Cerebellar nuclear complex (tissue), 1 donor: ENCODE results near the gene AIG1.
"Not testable (repeated sequence)": the region's sequence is repeated elsewhere in the genome, so short reads cannot be mapped to it uniquely, and the experiment has no call there.

Source experiments
- DNase-seq, 2 experiments: peaks; one replicate each; lab custom pipeline; 2025; lab: John Stamatoyannopoulos, UW

The AIG1 gene

DNA sequence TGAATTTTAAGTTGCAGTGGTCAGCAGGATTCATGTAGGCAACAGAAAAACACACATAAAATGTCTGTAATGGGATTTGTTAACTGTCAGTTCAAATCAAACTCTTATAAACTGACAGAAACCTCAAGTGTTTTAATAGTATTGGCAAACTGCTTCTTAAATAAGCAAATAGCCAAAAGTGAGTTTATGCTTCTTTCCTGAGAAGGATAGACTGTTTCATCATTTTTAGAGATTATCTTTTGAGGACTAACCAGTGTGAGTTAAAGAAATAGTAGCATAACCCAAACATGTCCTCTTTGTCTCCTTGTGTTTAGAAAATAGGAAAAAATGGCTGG lies 68.0 kb downstream of the AIG1 start:
- DNase-seq, result no peak

DNA sequence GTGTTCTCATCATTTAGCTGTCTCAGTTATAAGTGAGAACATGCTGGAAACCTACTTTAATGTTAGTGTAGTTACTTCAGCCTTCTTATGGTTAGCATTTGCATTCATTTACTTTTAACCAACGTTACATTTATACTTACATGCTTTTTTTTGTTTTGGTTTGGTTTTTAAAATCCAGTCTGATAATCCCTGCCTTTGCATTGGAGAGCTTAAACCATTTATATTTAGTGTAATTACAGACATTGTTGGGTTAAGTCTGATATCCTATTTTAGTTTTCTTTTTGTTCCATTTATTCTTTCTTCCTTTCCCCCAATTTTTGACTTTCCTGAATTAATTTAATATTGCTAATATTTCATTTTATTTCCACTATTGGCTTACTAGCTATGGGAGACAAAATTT lies 70.2 kb downstream of the AIG1 start:
- no peak for DNase-seq

DNA sequence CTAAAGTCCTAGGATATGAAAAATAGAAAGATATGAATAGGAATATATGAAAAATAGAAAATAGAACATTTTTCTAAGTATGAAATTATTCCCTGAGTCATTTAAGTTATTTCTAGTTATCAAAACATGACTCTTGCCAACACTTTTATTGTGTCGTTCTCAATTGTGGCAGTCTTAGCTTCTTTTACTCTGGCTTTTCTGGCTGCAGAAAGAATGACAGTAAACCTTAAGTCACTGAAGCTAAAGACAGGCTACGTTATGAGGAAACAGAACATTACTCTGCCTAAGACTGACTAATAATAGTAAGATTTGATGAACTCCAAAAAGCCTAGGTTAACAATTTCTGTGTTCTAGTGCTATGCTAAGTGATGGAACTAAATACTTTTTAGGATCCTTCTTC lies 74.6 kb downstream of the AIG1 start:
- DNase-seq, result no peak

DNA sequence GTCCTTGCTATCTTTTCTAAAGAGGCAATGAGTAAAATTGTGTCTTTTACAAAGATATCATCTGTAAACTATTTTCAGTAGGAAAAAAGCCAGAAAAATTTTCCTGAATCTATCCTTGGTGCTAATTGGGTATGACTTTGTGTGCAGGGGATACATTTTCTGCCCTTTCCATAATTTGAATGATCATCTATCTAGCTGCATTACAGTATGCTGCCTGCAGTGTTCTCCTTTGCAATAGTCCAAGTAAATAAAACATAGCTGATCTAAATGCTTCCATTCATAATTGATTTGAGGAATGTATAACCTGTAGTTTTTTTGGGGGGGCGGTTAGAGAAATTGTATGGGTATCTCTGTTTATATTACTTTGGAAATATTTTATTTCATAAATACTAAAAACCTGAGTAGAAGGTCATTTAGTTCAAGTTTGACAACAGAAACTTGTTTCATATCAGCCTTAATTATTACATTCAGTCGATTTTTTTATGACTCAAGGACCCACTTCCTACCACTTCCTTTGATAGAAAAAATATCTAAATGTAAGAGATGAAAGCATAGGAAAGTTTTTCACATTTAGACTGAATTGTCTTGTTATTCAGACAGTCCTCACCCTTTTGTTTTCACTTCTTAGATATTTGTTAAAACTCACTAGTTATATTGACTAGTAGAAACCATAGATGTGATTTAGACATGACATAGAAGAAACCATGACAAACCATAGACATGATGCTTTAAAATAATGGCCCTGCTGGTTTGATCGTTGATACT lies 75.3 kb downstream of the AIG1 start:
- no peak for DNase-seq

GRCh38 chr6:143136647-143137046 lies 76.0 kb downstream of the AIG1 start:
- peak; percentile 18 to 31 for DNase-seq

- DNase-seq, result no peak
These were observed 78.6 kb downstream of the AIG1 start for GRCh38 chr6:143139239-143139784.

DNA sequence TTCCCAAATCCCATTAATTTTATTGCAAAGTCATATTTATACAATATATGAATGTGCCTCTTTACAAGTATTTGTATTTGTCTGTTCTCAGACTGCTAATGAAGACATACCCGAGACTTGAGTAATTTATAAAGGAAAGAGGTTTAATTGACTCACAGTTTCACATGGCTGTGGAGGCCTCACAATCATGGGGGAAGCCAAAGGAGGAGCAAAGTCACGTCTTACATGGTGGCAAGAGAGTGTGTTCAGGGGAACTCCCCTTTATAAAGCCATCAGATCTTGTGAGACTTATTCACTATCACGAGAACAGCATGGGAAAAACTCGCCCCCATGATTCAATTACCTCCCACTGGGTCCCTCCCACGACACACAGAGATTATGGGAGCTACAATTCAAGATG lies 79.2 kb downstream of the AIG1 start:
- not testable (repeated sequence) for DNase-seq

DNA sequence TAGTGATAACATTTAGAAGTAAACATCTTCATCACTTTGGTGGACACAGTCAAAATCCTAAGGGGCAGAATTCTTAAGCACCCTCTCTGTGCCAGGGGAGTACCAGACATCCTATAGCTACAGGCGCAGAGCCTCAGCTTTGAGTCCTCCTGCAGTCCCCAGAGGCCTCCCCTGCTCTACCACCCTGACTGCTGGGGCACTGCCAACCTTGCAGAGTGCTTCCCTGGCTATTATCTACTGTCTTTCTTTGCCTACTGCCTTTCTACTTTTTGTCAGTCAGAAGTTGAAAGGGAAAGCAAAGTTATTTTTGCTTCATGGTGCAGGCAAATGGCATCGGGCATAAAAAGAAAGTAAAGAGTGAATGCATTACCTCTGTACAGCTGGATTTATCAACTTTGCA lies 80.1 kb downstream of the AIG1 start:
- no peak for DNase-seq

- DNase-seq, result no peak
These were observed 80.8 kb downstream of the AIG1 start for GRCh38 chr6:143141442-143141841.

DNA sequence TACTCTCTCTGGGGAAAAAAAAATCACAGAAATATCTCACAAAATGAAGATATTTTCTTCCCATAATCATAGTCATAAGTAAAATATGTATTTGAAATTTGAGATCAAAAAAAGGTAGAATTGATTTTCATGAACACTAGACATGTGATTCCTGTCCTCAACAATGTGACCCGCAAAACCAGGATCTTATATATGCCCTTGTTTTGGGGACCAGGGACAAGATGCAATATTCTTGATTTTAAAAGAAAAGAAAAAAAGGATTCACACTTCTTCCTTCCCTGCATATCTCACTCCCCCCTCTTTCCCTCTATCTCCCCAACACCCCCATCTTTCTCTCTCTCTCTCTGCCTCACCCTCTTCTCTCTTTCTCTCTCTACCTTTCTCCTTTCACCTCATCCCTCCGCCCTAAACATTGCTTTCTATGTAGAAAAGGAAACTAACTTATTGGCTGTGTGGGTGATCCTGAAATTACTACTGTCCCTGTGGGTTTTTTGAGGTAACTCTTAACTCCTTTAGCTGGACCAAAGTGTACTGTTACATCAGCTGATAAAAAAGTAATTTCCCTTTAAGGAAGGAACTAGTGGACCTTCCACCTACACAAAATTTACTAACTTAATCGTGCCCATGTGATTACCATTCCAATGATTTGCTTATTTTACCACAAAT lies 85.6 kb downstream of the AIG1 start:
- no peak for DNase-seq

GRCh38 chr6:143149771-143150170 lies 89.1 kb downstream of the AIG1 start:
- DNase-seq, result no peak

DNA sequence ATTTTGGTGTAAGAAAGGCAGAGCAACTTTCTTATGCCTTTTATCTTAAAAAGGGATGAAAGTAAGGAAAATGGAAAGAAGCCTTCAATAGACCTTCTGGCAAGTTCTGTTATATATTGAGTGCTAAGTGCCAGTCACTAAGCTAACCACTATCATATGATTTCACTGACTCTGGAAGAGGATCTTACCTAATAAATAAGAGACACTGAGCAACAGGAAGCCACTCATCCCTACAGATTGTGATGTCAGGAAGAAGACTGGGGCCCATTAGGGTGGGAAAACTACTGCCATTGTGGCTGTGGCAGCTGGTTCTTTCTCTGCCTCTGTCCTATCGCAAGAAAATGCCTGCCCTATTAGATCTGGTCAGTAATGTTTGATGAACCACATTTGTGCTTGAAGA lies 89.6 kb downstream of the AIG1 start:
- no peak for DNase-seq

DNA sequence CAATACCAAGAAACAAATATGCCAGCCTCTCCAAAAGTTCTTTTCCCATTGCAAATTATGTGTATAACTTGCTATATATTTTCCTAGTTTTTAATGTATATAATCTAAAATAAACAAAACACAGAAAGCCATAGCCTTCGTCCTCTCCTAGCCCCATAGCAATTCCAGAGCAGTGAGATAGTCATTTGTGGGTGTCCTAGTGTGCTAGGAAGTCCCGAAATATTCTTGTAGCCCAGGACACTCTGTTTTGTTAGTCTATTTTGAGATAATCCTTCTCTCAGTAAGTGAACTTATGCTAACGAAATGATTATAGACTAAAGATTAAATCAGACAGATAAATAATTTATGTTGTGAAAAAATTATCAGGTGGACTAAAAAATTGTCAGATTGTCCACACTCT lies 90.7 kb downstream of the AIG1 start:
- DNase-seq, result no peak

DNA sequence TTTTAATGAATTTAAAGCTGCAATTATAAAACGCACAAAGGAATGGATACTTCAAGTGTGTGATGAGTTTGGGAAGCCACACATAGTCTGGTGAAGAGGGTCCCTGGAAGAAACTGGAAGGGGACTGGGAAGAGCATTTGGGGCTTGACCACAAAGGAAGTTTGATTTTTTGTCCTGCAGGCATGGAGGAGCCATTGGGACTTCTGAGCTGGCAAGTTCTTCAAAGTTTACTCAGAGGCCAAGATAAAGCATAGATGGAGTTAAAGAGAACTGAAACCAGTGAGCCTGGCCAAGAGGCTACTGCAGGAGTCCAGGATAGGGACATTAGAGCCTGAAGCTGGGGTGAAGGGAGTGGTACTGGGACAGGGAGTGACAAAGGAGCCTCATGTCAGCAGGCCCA lies 95.0 kb downstream of the AIG1 start:
- DNase-seq, result no peak

DNA sequence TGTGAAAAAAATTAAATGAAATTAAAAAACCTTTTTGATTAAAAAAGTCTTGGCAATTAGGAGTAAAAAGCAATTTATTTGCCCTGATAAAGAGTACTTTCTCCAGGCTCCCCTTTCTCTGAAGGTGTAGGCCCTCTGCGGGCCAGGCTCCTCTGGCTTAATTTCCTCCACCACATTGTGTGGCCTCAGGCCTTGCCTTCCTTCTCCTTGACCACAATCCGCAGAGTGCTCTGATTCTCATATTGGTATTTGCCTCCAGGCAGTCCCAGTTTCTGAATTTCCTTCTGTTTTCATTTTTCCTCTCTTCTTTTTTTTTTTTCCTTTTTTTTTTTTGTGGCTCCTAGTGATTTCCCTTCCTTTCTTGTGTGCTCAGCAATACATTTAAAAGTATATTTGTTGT lies 96.4 kb downstream of the AIG1 start:
- DNase-seq, result no peak

DNA sequence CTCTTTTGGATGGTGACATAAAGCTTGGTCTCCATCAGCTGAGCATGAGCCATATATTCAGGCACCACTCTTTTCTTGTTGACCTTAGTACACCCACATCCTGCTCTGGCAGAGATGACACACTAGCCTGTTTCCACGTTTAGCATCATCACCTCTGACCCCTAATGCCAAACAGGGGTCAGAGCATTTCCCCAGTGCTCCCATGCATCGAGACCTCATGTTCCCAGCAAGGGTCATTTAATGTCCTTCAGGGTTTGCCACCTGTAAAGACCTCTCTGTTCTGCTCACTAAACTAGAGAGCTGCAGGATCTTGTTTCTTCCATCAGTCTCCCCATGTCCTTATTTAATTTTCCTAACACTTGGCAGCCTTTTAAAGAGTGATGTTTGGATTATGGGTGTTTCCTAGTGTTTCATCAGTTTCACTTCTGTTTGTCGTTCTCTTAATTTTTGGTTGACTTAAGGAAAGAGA lies 97.5 kb downstream of the AIG1 start:
- no peak for DNase-seq

DNA sequence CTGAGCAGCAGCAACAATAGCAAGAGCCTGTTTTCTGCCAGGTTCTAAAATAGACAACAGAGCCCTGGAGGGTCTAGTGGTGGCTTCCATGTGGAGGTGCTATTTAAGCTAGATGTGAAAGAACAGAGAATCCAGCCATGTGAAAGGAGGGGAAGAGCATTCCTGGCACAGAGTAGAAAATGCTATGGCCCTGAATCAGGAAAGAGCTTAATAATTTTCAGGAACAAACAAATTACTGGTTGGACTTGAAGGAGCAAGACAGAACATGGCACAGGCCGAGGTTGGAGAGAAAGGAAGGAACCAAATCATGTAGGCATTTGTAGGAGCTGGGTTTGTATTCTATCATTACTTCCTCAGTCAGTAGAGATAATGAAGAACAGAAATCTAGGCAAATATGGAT lies 98.3 kb downstream of the AIG1 start:
- no peak for DNase-seq

GRCh38 chr6:143160015-143160414 lies 99.3 kb downstream of the AIG1 start:
- no peak for DNase-seq

GRCh38 chr6:143160439-143161220 lies 99.9 kb downstream of the AIG1 start:
- peak; percentile 54 to 76 for DNase-seq

GRCh38 chr6:143163621-143164020 lies 102.9 kb downstream of the AIG1 start:
- no peak for DNase-seq

DNA sequence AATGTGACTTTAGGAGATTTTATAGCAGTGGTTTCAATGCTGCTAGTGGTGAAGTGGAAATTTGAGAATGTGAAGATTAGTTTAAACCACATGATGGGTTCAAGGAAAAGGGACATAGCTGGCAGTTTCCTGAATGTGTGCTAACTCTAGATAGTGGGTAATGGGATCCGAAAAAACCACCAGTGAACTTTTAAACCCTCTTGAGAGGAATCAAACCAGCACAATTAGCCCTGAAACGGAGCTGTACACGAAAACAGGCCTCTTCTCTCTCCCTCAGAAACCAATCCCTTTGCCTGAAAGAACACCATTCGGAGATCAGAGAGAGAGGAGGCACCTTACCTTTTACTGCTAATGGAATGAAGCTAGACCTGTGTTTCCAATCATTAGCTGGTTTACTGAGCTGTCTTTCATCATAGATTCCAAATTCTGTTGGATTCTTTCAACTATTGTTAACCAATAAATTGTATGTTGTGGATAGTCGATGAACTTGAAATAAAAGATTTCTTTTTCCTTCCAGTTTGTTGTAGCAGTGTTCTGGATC lies 103.9 kb downstream of the AIG1 start:
- DNase-seq, result no peak

- no peak for DNase-seq
These were observed 104.7 kb downstream of the AIG1 start for GRCh38 chr6:143165315-143165855.
